CD14-positive monocyte (primary cell): Measurements from ENCODE around the gene SNX3. TPM values are rescaled to one million over a fixed set of nuclear protein-coding genes. Genes with fewer than 3 reads are reported as not detected.

Source experiments
- DNase-seq, 3 donors: peaks; one replicate each; pipeline ENCODE4 v3.0.0-alpha.2; 2011 to 2022
- H2AFZ ChIP-seq: 2 replicates; pipeline ENCODE4 v1.6.0; 2012; ENCODE audit warnings: mild to moderate bottlenecking, low read depth, low read length, inconsistent platforms; ENCODE audit not compliant: insufficient read depth, poor library complexity, severe bottlenecking
- H3K27ac ChIP-seq, 2 donors: 1 replicate in 1 of 2; 2 replicates in 1 of 2; pipeline ENCODE4 v1.5.1; 2012 to 2013; ENCODE audit warnings: low read length in 2 of 2, control low read depth in 1 of 2, inconsistent platforms in 1 of 2, low read depth in 1 of 2, mild to moderate bottlenecking in 1 of 2
- H3K27me3 ChIP-seq, 2 donors: one replicate each; pipeline versions ENCODE4 v1.6.0 to v1.6.1; 2011 to 2013; ENCODE audit warnings: low read length in 2 of 2; ENCODE audit not compliant: control insufficient read depth in 2 of 2, insufficient read depth in 2 of 2
- H3K36me3 ChIP-seq, 2 donors: replicated peaks in 1 of 2; 1 replicate in 1 of 2; 2 replicates in 1 of 2; pipeline versions ENCODE4 v1.5.1 to v1.6.1; 2012 to 2013; ENCODE audit warnings: low read length in 2 of 2, control low read depth in 1 of 2, inconsistent platforms in 1 of 2, mild to moderate bottlenecking in 1 of 2; ENCODE audit not compliant: insufficient read depth in 2 of 2, control insufficient read depth in 1 of 2
- H3K4me1 ChIP-seq, 2 donors: 1 replicate in 1 of 2; 2 replicates in 1 of 2; pipeline versions ENCODE4 v1.5.1 to v1.6.1; 2012 to 2013; ENCODE audit warnings: low read length in 2 of 2, control low read depth in 1 of 2, inconsistent platforms in 1 of 2, mild to moderate bottlenecking in 1 of 2, moderate library complexity in 1 of 2; ENCODE audit not compliant: insufficient read depth in 2 of 2, control insufficient read depth in 1 of 2
- H3K4me2 ChIP-seq: replicated peaks from 2 replicates; pipeline ENCODE3; 2012; ENCODE audit warnings: low read length, moderate library complexity, mild to moderate bottlenecking; ENCODE audit not compliant: poor library complexity, severe bottlenecking; ENCODE audit errors: extremely low read depth
- H3K4me3 ChIP-seq, 3 experiments: fragments of 200-600 bp in 1 of 3; sonication (generic) in 1 of 3; replicated peaks in 1 of 3; 1 replicate in 2 of 3; 2 replicates in 1 of 3; pipeline ENCODE4 v1.5.1; 2011 to 2013; ENCODE audit warnings: low read length in 3 of 3, mild to moderate bottlenecking in 3 of 3, control low read depth in 2 of 3, low read depth in 2 of 3, inconsistent platforms in 1 of 3, moderate library complexity in 1 of 3
- H3K79me2 ChIP-seq: 2 replicates; pipeline ENCODE4 v1.6.0; 2012; ENCODE audit warnings: mild to moderate bottlenecking, control low read depth, inconsistent platforms, low read length, moderate library complexity; ENCODE audit not compliant: insufficient read depth
- H3K9ac ChIP-seq: 2 replicates; pipeline ENCODE4 v1.6.0; 2017; ENCODE audit warnings: low read length, mild to moderate bottlenecking; ENCODE audit not compliant: insufficient read depth, poor library complexity, severe bottlenecking
- H3K9me3 ChIP-seq, 2 donors: replicated peaks in 1 of 2; 1 replicate in 1 of 2; 2 replicates in 1 of 2; pipeline versions ENCODE4 v1.5.1 to v1.6.1; 2012 to 2013; ENCODE audit warnings: low read length in 2 of 2, control low read depth in 1 of 2; ENCODE audit not compliant: control insufficient read depth in 1 of 2, insufficient read depth in 1 of 2
- H4K20me1 ChIP-seq: 2 replicates; pipeline ENCODE4 v1.6.0; 2012; ENCODE audit warnings: mild to moderate bottlenecking, low read length, control low read depth, moderate library complexity; ENCODE audit not compliant: insufficient read depth
- H3K27ac Mint-ChIP-seq, 7 donors: one replicate each; pipeline ENCODE4 v1.8.0; 2020; ENCODE audit warnings: mild to moderate bottlenecking in 7 of 7, mixed read lengths in 7 of 7, moderate library complexity in 6 of 7, inconsistent platforms in 2 of 7
- H3K27me3 Mint-ChIP-seq, 3 donors: one replicate each; pipeline ENCODE4 v1.8.0; 2021 to 2022; ENCODE audit warnings: low read depth in 3 of 3, mild to moderate bottlenecking in 3 of 3, mixed read lengths in 3 of 3, moderate library complexity in 3 of 3, inconsistent platforms in 1 of 3
- H3K36me3 Mint-ChIP-seq, 2 donors: one replicate each; pipeline ENCODE4 v1.8.0; 2020; ENCODE audit warnings: mixed read lengths in 2 of 2, inconsistent platforms in 1 of 2, mild to moderate bottlenecking in 1 of 2
- H3K4me1 Mint-ChIP-seq: one replicate; pipeline ENCODE4 v1.8.0; 2020; ENCODE audit warnings: mild to moderate bottlenecking, mixed read lengths
- H3K4me3 Mint-ChIP-seq, 2 donors: one replicate each; pipeline ENCODE4 v1.8.0; 2020; ENCODE audit warnings: mild to moderate bottlenecking in 2 of 2, mixed read lengths in 2 of 2, moderate library complexity in 1 of 2
- H3K9me3 Mint-ChIP-seq, 7 donors: one replicate each; pipeline ENCODE4 v1.8.0; 2020 to 2022; ENCODE audit warnings: mixed read lengths in 7 of 7, mild to moderate bottlenecking in 6 of 7, moderate library complexity in 6 of 7, inconsistent platforms in 2 of 7
- WGBS: methylation state at CpG from one replicate; pipeline ENCODE4 v1.1.5; 2013; ENCODE audit warnings: missing lambda C conversion rate; ENCODE audit not compliant: insufficient coverage; 5-methylcytosine and 5-hydroxymethylcytosine counted together
- intact Hi-C, 2 donors: fragments of 100-400 bp; cut with micrococcal nuclease; formaldehyde crosslinking; loops; one replicate each; pipeline versions ENCODE4 v1.15.0 to v1.15.1; 2023
- polyA plus RNA-seq, 3 donors: library from polyadenylated mRNA; depleted of rRNA in 1 of 3; unstranded in 2 of 3; stranded (reverse) in 1 of 3; fragments of 300-500 nt in 2 of 3; fragments of >200 nt in 1 of 3; fragmentation: Illumina TruSeq in 2 of 3; gene quantifications; 1 replicate in 2 of 3; 2 replicates in 1 of 3; pipeline ENCODE4 v1.2.3, GENCODE V29; 2012 to 2021
- TF ChIP-seq, protein P1 (sequence below): fragments of 200-600 bp; IDR thresholded peaks from one replicate; pipeline ENCODE4 v1.8.0; 2022; ENCODE audit warnings: antibody characterized with exemption, mild to moderate bottlenecking

SNX3 gene
- polyA plus RNA-seq, 3 donors: 134 to 441 (median 394) TPM

DNA sequence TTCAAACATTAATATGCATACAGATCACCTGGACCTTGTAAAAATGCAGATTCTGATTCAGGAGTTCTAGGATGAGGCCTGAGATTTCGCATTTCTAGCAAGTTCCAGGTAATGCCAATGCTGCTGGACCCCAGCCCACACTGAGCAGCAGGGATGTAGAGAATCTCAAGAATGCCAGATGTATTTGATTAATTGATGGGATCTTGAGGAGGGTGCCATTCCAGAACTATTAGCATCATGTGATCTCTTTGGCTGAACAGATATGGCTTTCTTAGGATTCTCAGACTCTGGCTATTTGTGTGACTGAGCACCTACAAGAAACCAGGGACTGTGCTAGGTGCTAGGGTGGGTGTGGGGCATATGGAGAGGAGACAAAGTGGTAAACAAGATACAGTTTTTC lies 16.5 kb upstream of the SNX3 start:
- Mint-ChIP-seq H3K27me3 (peaks cover 0 to 2% (median 0%) of the 10 kb centered on the region in 3 donors), H3K36me3 (no peaks in the 10 kb centered on the region), H3K4me3 (no peak overlapping the region), H3K9me3 (no peaks in the 10 kb centered on the region), H3K27ac (no peak overlapping the region), H3K4me1 (peaks cover 2% of the 10 kb centered on the region)
- no peak overlapping the region for H3K27ac ChIP-seq
- H3K4me2 ChIP-seq: no peak overlapping the region
- no peak overlapping the region for H3K4me3 ChIP-seq
- no peaks in the 10 kb centered on the region for H3K9me3 ChIP-seq
- intact Hi-C loops: no loop called here
- H3K79me2 ChIP-seq: no peaks in the 10 kb centered on the region
- no peaks in the 10 kb centered on the region for H3K36me3 ChIP-seq
- WGBS: 92% methylated on average over 1 of the region's 1 CpG
- H4K20me1 ChIP-seq: no peaks in the 10 kb centered on the region
- no peak for DNase-seq
- no peaks in the 10 kb centered on the region for H3K4me1 ChIP-seq
- no peak overlapping the region for H3K9ac ChIP-seq
- no peak overlapping the region for H2AFZ ChIP-seq
- H3K27me3 ChIP-seq: no peaks in the 10 kb centered on the region
- TF ChIP-seq, protein P1, sequence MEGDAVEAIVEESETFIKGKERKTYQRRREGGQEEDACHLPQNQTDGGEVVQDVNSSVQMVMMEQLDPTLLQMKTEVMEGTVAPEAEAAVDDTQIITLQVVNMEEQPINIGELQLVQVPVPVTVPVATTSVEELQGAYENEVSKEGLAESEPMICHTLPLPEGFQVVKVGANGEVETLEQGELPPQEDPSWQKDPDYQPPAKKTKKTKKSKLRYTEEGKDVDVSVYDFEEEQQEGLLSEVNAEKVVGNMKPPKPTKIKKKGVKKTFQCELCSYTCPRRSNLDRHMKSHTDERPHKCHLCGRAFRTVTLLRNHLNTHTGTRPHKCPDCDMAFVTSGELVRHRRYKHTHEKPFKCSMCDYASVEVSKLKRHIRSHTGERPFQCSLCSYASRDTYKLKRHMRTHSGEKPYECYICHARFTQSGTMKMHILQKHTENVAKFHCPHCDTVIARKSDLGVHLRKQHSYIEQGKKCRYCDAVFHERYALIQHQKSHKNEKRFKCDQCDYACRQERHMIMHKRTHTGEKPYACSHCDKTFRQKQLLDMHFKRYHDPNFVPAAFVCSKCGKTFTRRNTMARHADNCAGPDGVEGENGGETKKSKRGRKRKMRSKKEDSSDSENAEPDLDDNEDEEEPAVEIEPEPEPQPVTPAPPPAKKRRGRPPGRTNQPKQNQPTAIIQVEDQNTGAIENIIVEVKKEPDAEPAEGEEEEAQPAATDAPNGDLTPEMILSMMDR: no peak

DNA sequence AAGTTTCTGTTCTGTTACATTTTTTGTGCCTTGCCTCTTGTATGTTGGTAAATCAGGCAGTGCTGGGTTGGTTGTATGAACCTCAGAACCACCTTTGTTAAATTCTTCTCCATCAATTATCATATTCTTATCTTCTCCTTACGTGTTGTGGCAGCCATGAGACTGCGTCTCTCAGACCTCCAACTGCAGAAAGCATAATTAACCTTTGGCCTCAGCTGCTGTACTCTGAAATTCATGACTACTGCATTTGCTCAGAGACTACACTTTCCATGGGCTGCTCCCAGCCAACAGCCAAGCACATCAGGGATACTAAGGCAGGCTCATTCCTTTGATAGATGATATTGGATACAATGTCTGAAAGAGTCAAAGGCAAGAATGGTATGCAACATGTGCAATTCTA lies 15.1 kb upstream of the SNX3 start:
- Mint-ChIP-seq H3K36me3 (no peaks in the 10 kb centered on the region), H3K27ac (no peak overlapping the region), H3K4me1 (peaks cover 2% of the 10 kb centered on the region), H3K27me3 (peaks cover 0 to 2% (median 0%) of the 10 kb centered on the region in 3 donors), H3K4me3 (no peak overlapping the region), H3K9me3 (no peaks in the 10 kb centered on the region)
- no peak for DNase-seq
- H3K4me1 ChIP-seq: no peaks in the 10 kb centered on the region
- no peaks in the 10 kb centered on the region for H3K79me2 ChIP-seq
- no peaks in the 10 kb centered on the region for H4K20me1 ChIP-seq
- no peak overlapping the region for H2AFZ ChIP-seq
- 100% methylated on average over 2 of the region's 2 CpGs for WGBS
- H3K4me2 ChIP-seq: no peak overlapping the region
- intact Hi-C loops: no loop called here
- H3K27ac ChIP-seq: no peak overlapping the region
- no peak overlapping the region for H3K4me3 ChIP-seq
- TF ChIP-seq, protein P1: no peak
- no peaks in the 10 kb centered on the region for H3K9me3 ChIP-seq
- H3K9ac ChIP-seq: no peak overlapping the region
- H3K36me3 ChIP-seq: no peaks in the 10 kb centered on the region
- H3K27me3 ChIP-seq: no peaks in the 10 kb centered on the region
